HepG2 (cell line): ENCODE results near the gene FGFR1OP2. TPM values are rescaled to one million over a fixed set of nuclear protein-coding genes. Genes with fewer than 3 reads are reported as not detected.
A peak's percentile ranks its signal among the peaks of the same experiment; 100 is the strongest.

Experiments
- ATAC-seq: fragments of 200-7000 bp; cut with Tn5 transposase; 3 replicates; pipeline ENCODE4 v1.9.1; 2020; ENCODE audit warnings: mild to moderate bottlenecking, moderate library complexity
- BruUV-seq: library from RNA; stranded (reverse); fragments of 400-500 nt; replicated peaks from 2 replicates; lab custom pipeline; 2021; lab: Mats Ljungman, UMichigan
- CTCF ChIA-PET: fragments of 300-600 bp; formaldehyde crosslinking; extraction: SDS; loops from one replicate; lab custom pipeline; 2021; ENCODE audit warnings: low total read pairs, inconsistent platforms, low intra/inter-chr PET ratio; lab: Yijun Ruan, JAX
- POLR2A ChIA-PET: fragments of 350-600 bp; sonication (Branson Sonifier 250); formaldehyde crosslinking; loops from one replicate; lab custom pipeline; 2020; ENCODE audit warnings: antibody characterized with exemption, inconsistent platforms; lab: Yijun Ruan, JAX
- DNase-seq: peaks from one replicate; pipeline ENCODE4 v3.0.0-alpha.2; 2015; ENCODE audit warnings: low spot score
- FAIRE-seq: peaks from 3 replicates; lab custom pipeline; 2011; peaks lifted over from hg19 to GRCh38; lab: Jason Lieb, UNC
- H2AFZ ChIP-seq: one replicate; pipeline ENCODE4 v1.6.1; 2011; ENCODE audit warnings: low read length, inconsistent platforms
- H3K27ac ChIP-seq: fragments of 300-600 bp; 3 replicates; pipeline ENCODE4 v1.8.0; 2011; ENCODE audit warnings: mixed run types, mild to moderate bottlenecking, mixed read lengths, low read length, inconsistent platforms; ENCODE audit not compliant: insufficient read depth; ENCODE audit errors: extremely low read length
- H3K27me3 ChIP-seq, 2 experiments: fragments of 200-600 bp in 1 of 2; 2 replicates in 1 of 2; 3 replicates in 1 of 2; pipeline versions ENCODE4 v1.6.0 to v1.8.0; 2011; ENCODE audit warnings: low read length in 2 of 2, mild to moderate bottlenecking in 2 of 2, moderate library complexity in 2 of 2, inconsistent platforms in 1 of 2; ENCODE audit not compliant: insufficient read depth in 2 of 2, control insufficient read depth in 1 of 2
- H3K36me3 ChIP-seq, 2 experiments: fragments of 200-600 bp in 1 of 2; replicated peaks in 1 of 2; 2 replicates in 1 of 2; 3 replicates in 1 of 2; pipeline versions ENCODE4 v1.5.1 to v1.8.0; 2011; ENCODE audit warnings: low read length in 2 of 2, inconsistent platforms in 1 of 2; ENCODE audit not compliant: insufficient read depth in 2 of 2, control insufficient read depth in 1 of 2
- H3K4me1 ChIP-seq: 2 replicates; pipeline ENCODE4 v1.5.1; 2012; ENCODE audit warnings: low read length, inconsistent platforms; ENCODE audit not compliant: insufficient read depth
- H3K4me2 ChIP-seq: 2 replicates; pipeline ENCODE4 v1.6.0; 2011; ENCODE audit warnings: low read depth, low read length, inconsistent platforms
- H3K4me3 ChIP-seq, 3 experiments: fragments of 200-600 bp in 1 of 3; sonication (generic), shearing (Covaris generic) in 1 of 3; replicated peaks in 1 of 3; 2 replicates each; pipeline ENCODE4 v1.5.1; 2011 to 2016; ENCODE audit warnings: low read length in 3 of 3, inconsistent platforms in 2 of 3, low read depth in 2 of 3, mild to moderate bottlenecking in 2 of 3, control low read depth in 1 of 3, mixed read lengths in 1 of 3; ENCODE audit not compliant: insufficient read depth in 1 of 3
- H3K79me2 ChIP-seq: one replicate; pipeline ENCODE4 v1.6.1; 2011; ENCODE audit warnings: low read length, inconsistent platforms; ENCODE audit not compliant: insufficient read depth
- H3K9ac ChIP-seq: 2 replicates; pipeline ENCODE4 v1.6.0; 2011; ENCODE audit warnings: mild to moderate bottlenecking, low read depth, low read length, inconsistent platforms; ENCODE audit not compliant: insufficient read depth
- H3K9me3 ChIP-seq: 2 replicates; pipeline ENCODE4 v1.5.1; 2012; ENCODE audit warnings: mild to moderate bottlenecking, low read length
- H4K20me1 ChIP-seq: 2 replicates; pipeline ENCODE4 v1.6.0; 2011; ENCODE audit warnings: inconsistent platforms, mild to moderate bottlenecking, low read length, moderate library complexity; ENCODE audit not compliant: insufficient read depth
- BCL6 ChIP-seq: IDR thresholded peaks from 2 replicates; pipeline ENCODE4 v1.6.1; 2016; ENCODE audit warnings: missing genetic modification reagents, missing compliant biosample characterization
- CHCHD3 ChIP-seq: sonication (generic); formaldehyde crosslinking; IDR thresholded peaks from 2 replicates; pipeline ENCODE4 v1.8.0; 2022; ENCODE audit warnings: mild to moderate bottlenecking, missing genetic modification reagents, moderate library complexity
- DMAP1 ChIP-seq: IDR thresholded peaks from 2 replicates; pipeline ENCODE4 v1.6.1; 2016
- GABPA ChIP-seq, 2 experiments: IDR thresholded peaks; 2 replicates each; pipeline ENCODE4 v1.6.1; 2011 to 2016; ENCODE audit warnings: low read depth in 2 of 2, low read length in 1 of 2, missing biosample characterization in 1 of 2, missing genetic modification characterization in 1 of 2
- NR2F6 ChIP-seq, 2 experiments: IDR thresholded peaks; 2 replicates each; pipeline ENCODE4 v1.6.1; 2016; ENCODE audit warnings: antibody characterized with exemption in 1 of 2, mild to moderate bottlenecking in 1 of 2
- PHF8 ChIP-seq: sonication (generic); formaldehyde crosslinking; IDR thresholded peaks from 2 replicates; pipeline ENCODE4 v1.5.0; 2020; ENCODE audit warnings: missing genetic modification reagents
- SMARCC2 ChIP-seq: fragments of 450-650 bp; IDR thresholded peaks from 2 replicates; pipeline ENCODE4 v1.6.1; 2017; ENCODE audit warnings: antibody characterized with exemption, mild to moderate bottlenecking
- SMC3 ChIP-seq: IDR thresholded peaks from 2 replicates; pipeline ENCODE4 v1.6.1; 2011; ENCODE audit warnings: low read length, improper control_type of control experiment
- SOX13 ChIP-seq, 3 experiments: fragments of 450-650 bp in 1 of 3; sonication (generic) in 1 of 3; formaldehyde crosslinking in 1 of 3; IDR thresholded peaks in 2 of 3; conservative IDR thresholded peaks in 1 of 3; 2 replicates each; pipeline versions ENCODE4 v1.5.0 to v1.6.1; 2016 to 2020; ENCODE audit warnings: antibody characterized with exemption in 1 of 3, mild to moderate bottlenecking in 1 of 3, missing compliant biosample characterization in 1 of 3, missing genetic modification reagents in 1 of 3, moderate library complexity in 1 of 3
- ZBTB38 ChIP-seq: sonication (generic); formaldehyde crosslinking; IDR thresholded peaks from 2 replicates; pipeline ENCODE4 v1.5.1; 2020; ENCODE audit warnings: mild to moderate bottlenecking, missing genetic modification reagents
- ZNF362 ChIP-seq: sonication (generic); formaldehyde crosslinking; IDR thresholded peaks from 2 replicates; pipeline ENCODE4 v1.4.0; 2020; ENCODE audit warnings: missing genetic modification reagents, mild to moderate bottlenecking, borderline replicate concordance
- ZNF687 ChIP-seq: sonication (generic); formaldehyde crosslinking; IDR thresholded peaks from 2 replicates; pipeline ENCODE4 v1.5.1; 2020; ENCODE audit warnings: mild to moderate bottlenecking, missing genetic modification reagents, moderate library complexity
- ZNF749 ChIP-seq: sonication (generic); formaldehyde crosslinking; IDR thresholded peaks from 2 replicates; pipeline ENCODE4 v1.8.0; 2022; ENCODE audit warnings: mild to moderate bottlenecking, missing genetic modification reagents, moderate library complexity, borderline replicate concordance
- WGBS: methylation state at CpG from one replicate; pipeline ENCODE4 v1.1.6; 2017; ENCODE audit warnings: low lambda C conversion rate; 5-methylcytosine and 5-hydroxymethylcytosine counted together
- in situ Hi-C: cut with HindIII; loops from 2 replicates; pipeline ENCODE4 v1.10.0; 2017; ENCODE audit warnings: low pct_unique_long_range_greater_than_20kb; ENCODE audit not compliant: extremely low pct_ligation_motif_present
- intact Hi-C: fragments of 100-400 bp; cut with micrococcal nuclease; formaldehyde crosslinking; loops from one replicate; pipeline ENCODE4 v1.10.0; 2022; ENCODE audit not compliant: unreplicated experiment
- polyA plus RNA-seq, 8 experiments: library from polyadenylated mRNA; depleted of rRNA in 3 of 8; stranded (reverse) in 7 of 8; unstranded in 1 of 8; fragments of >200 nt; fragmentation: Illumina TruSeq in 4 of 8; extraction: Trizol in 4 of 8; gene quantifications; 2 replicates each; pipeline versions ENCODE4 v1.2.1 to v1.2.3, GENCODE V29; 2011 to 2016; ENCODE audit warnings: low read depth in 4 of 8, missing spikeins in 1 of 8, mixed read lengths in 1 of 8; ENCODE audit not compliant: insufficient read depth in 1 of 8
- total RNA-seq, 5 experiments: library from RNA; depleted of rRNA; stranded (reverse); fragments of >200 nt; fragmentation: Illumina TruSeq; extraction: Trizol; gene quantifications; 2 replicates each; pipeline ENCODE4 v1.2.3, GENCODE V29; 2016; ENCODE audit warnings: low read depth in 1 of 5
- TF ChIP-seq, protein P1 (sequence below): sonication (generic); formaldehyde crosslinking; IDR thresholded peaks from 2 replicates; pipeline ENCODE4 v1.4.0; 2020; ENCODE audit warnings: mild to moderate bottlenecking, low read depth, missing genetic modification reagents
- TF ChIP-seq, protein P2 (sequence below): sonication (generic); formaldehyde crosslinking; conservative IDR thresholded peaks from 2 replicates; pipeline ENCODE4 v1.5.0; 2020; ENCODE audit warnings: missing genetic modification reagents

The FGFR1OP2 gene
- total and polyA plus RNA-seq, 2 of the 13 experiments (the other 11 are each of a cell fraction or from before 2014, with no cell fraction given) = 18.3 to 38.1 TPM

DNA sequence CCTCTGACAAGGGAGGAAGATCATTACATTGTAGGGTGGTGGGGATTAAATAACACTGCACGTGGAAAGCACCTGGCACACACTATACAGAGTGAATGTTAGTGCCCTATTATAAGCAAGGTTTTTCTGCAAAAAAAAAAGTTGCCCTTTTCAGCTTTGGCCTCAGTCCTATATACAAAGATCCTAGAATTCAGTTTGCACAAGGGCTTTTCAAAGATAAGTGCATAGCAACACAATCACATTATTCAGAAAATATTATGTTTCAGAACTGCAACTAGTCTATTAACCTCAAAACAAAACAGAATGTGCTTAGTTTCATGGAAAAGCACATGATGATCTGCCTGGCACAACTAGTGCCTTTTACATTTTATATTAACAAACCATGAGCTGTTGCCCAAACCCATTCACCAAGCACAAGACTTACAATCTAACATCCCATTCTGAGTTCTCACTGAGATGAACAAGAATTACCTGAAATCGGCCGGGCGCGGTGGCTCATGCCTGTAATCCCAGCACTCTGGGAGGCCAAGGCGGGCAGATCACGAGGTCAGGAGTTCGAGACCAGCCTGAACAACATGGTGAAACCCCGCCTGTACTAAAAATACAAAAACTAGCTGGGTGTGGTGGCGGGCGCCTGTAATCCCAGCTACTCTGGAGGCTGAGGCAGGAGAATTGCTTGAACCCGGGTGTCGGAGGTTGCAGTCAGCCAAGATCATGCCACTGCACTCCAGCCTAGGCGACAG, 74.1 kb downstream of the FGFR1OP2 start:
- in situ Hi-C loops = loop anchor here (5.0 kb wide), 1 partner anchor 75 kb away; the partner anchor contains the start of genes FGFR1OP2 and INTS13
- Histone ChIP-seq H3K9me3 (no peaks in the 10 kb centered on the region), H3K79me2 (peaks cover 56% of the 10 kb centered on the region), H3K4me2 (peak overlapping the region; percentile 91), H3K27me3 (no peaks in the 10 kb centered on the region; a peak in 1 of 5 replicates), H3K27ac (peak overlapping the region; percentile 73), H3K4me1 (peaks cover 83% of the 10 kb centered on the region), H4K20me1 (no peaks in the 10 kb centered on the region), H3K36me3 (peaks cover 0 to 1% of the 10 kb centered on the region in 2 experiments; a peak in 2 of 5 replicates), H2AFZ (no peak overlapping the region), H3K9ac (peak overlapping the region; percentile 75), H3K4me3 (peak overlapping the region; percentile 18 to 90 (median 77); a peak in 5 of 6 replicates)
- DNase-seq = peak; percentile 41
- no peak for FAIRE-seq
- peak; percentile 3; the same call in 1 of the 3 replicates for ATAC-seq
- ChIA-PET POLR2A (interaction anchor here (1.4 to 1.7 kb wide), 2 partner anchors 10 kb away, joined by 5 to 8 read pairs; partner anchors contain the start of gene MED21), CTCF (no interaction called here)
- BruUV-seq = no TSS peak
- 81% methylated on average over 14 of the region's 14 CpGs for WGBS
- intact Hi-C loops = no loop called here
- TF ChIP-seq BCL6 (CRISPR knock-in tag) = peak; percentile 88
- TF ChIP-seq, protein P1, sequence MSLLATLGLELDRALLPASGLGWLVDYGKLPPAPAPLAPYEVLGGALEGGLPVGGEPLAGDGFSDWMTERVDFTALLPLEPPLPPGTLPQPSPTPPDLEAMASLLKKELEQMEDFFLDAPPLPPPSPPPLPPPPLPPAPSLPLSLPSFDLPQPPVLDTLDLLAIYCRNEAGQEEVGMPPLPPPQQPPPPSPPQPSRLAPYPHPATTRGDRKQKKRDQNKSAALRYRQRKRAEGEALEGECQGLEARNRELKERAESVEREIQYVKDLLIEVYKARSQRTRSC = no peak
- no peak for TF ChIP-seq GABPA (IDR thresholded peaks at IDR 0.05; ENCODE audit: low read depth, low read length)
- TF ChIP-seq GABPA (CRISPR knock-in tag; IDR thresholded peaks at IDR 0.05; ENCODE audit: low read depth) = no peak
- TF ChIP-seq, protein P2, sequence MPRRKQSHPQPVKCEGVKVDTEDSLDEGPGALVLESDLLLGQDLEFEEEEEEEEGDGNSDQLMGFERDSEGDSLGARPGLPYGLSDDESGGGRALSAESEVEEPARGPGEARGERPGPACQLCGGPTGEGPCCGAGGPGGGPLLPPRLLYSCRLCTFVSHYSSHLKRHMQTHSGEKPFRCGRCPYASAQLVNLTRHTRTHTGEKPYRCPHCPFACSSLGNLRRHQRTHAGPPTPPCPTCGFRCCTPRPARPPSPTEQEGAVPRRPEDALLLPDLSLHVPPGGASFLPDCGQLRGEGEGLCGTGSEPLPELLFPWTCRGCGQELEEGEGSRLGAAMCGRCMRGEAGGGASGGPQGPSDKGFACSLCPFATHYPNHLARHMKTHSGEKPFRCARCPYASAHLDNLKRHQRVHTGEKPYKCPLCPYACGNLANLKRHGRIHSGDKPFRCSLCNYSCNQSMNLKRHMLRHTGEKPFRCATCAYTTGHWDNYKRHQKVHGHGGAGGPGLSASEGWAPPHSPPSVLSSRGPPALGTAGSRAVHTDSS = no peak
- TF ChIP-seq ZNF362 (CRISPR knock-in tag) = peak; percentile 60; the same call in 1 of the 2 replicates
- no peak for TF ChIP-seq SMARCC2
- peak; percentile 91 for TF ChIP-seq ZBTB38 (CRISPR knock-in tag)
- no peak for TF ChIP-seq CHCHD3 (CRISPR knock-in tag)
- no peak for TF ChIP-seq SMC3
- no peak for TF ChIP-seq DMAP1
- TF ChIP-seq NR2F6 (IDR thresholded peaks at IDR 0.05) = 0 out of 2 replicates have a peak, but pooled peaks have one; percentile 4
- TF ChIP-seq NR2F6 (CRISPR knock-in tag; IDR thresholded peaks at IDR 0.05) = no peak
- TF ChIP-seq PHF8 (CRISPR knock-in tag) = no peak
- no peak for TF ChIP-seq ZNF749
- TF ChIP-seq ZNF687 = peak; percentile 44
- no peak for TF ChIP-seq SOX13 (IDR thresholded peaks at IDR 0.05)
- TF ChIP-seq SOX13 (CRISPR knock-in tag; conservative IDR thresholded peaks at IDR 0.05 in 1 of 2, IDR thresholded peaks at IDR 0.05 in 1 of 2) = peak in 1 of 2 experiments; percentile 52; a peak in 2 of 4 replicates
